ENCODE data around the gene LIN28B.
"Not testable (repeated sequence)": the region's sequence is repeated elsewhere in the genome, so short reads cannot be mapped to it uniquely, and the experiment has no call there.

The LIN28B gene

GRCh38 chr6:104969108-104969507 is 12.2 kb downstream of the LIN28B start:
- Histone ChIP-seq H3K9ac (ENCODE audit: low read length) (no peak overlapping the region), H3K36me3 (ENCODE audit: control insufficient read depth, insufficient read depth, low read length) (no peaks in the 10 kb centered on the region), H3K27me3 (ENCODE audit: control insufficient read depth, insufficient read depth, low read length) (no peaks in the 10 kb centered on the region), H3K27ac (ENCODE audit: low read depth, low read length) (no peak overlapping the region), H3K4me3 (ENCODE audit: low read length) (no peak overlapping the region), H3K4me1 (ENCODE audit: control insufficient read depth, insufficient read depth, low read length) (no peaks in the 10 kb centered on the region)

DNA sequence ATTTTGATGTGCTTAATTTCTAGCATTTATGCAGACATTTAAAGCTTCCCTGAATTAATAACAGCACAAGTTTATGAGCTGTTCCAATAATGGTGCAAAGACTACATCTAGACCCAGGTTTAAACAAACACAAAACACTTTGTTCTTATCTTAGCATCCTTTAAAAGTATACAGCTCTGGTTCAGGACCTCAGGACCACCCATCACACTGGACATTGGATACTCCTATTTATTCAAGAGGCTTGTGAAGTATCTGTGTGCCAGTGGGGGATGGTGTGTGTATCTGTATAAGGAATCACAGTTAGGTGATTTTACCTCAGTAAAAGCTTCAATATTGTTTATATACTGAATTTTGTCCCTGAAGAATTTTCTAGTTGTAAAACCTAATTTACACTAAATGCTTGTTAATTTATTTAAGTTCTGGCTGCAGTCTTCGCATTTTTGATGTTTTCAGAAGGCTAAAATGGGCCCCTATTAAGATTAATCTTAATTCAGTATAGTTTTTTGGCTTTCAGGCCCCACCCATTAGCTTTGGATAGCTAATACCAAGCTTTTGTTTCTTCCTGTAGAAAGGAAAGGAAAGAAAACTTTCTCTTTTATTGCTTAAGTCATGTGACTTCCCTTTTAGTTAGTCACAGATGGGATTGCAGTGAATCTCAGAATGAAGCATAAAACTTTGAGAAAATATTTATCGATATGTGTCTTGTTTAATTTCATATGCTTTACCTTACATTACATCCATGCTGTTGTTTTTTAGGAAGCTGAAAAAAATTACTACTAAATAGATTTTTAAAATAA is 13.1 kb downstream of the LIN28B start:
- Histone ChIP-seq H3K27me3 (ENCODE audit: control insufficient read depth, insufficient read depth, low read length) (no peaks in the 10 kb centered on the region), H3K9ac (ENCODE audit: low read length) (no peak overlapping the region), H3K27ac (ENCODE audit: low read depth, low read length) (no peak overlapping the region), H3K4me3 (ENCODE audit: low read length) (no peak overlapping the region), H3K4me1 (ENCODE audit: control insufficient read depth, insufficient read depth, low read length) (no peaks in the 10 kb centered on the region), H3K36me3 (ENCODE audit: control insufficient read depth, insufficient read depth, low read length) (no peaks in the 10 kb centered on the region)

DNA sequence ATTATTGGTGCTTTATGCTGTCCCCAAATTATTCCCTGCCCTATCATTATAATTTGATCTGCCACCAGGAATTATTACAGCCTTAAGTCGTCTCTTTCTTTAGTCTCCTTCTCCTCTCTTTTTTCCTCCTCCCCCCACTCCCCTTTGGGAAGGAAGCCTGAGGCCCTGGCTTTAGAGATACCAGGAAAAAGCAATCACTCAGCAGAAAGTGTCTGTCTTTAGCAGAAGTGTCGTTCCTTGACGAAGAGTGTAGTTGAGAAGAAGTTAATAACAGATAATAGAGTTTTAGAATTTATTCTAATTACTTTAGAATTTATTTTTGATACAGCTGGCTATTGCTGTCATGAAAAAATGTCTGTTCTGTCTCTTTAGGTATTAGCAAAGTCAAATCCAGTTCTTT is 16.5 kb downstream of the LIN28B start:
- Histone ChIP-seq H3K4me3 (ENCODE audit: low read length) (no peak overlapping the region), H3K27ac (ENCODE audit: low read depth, low read length) (no peak overlapping the region), H3K9ac (ENCODE audit: low read length) (no peak overlapping the region), H3K4me1 (ENCODE audit: control insufficient read depth, insufficient read depth, low read length) (no peaks in the 10 kb centered on the region), H3K27me3 (ENCODE audit: control insufficient read depth, insufficient read depth, low read length) (no peaks in the 10 kb centered on the region), H3K36me3 (ENCODE audit: control insufficient read depth, insufficient read depth, low read length) (no peaks in the 10 kb centered on the region)

DNA sequence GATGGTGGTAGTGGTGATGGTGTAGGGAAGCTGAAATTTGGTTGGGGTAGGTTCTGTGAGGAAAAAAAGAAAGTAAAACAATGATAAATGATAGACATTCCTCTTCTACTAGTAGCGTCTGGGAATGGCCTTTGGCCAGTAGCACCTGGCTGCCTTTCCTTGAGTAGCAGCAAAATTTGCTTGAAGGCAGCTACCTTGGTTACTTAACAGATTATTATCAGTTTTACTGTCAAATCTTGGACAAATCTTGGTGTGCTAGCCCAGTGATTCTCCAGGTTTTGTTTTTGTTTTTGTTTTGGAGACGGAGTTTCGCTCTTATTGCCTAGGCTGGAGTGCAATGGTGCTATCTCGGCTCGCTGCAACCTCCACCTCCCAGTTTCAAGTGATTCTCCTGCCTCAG is 26.4 kb downstream of the LIN28B start:
- no peak overlapping the region for H3K4me3 ChIP-seq (ENCODE audit: low read length)
- no peaks in the 10 kb centered on the region for H3K4me1 ChIP-seq (ENCODE audit: control insufficient read depth, insufficient read depth, low read length)
- no peak overlapping the region for H3K27ac ChIP-seq (ENCODE audit: low read depth, low read length)
- no peaks in the 10 kb centered on the region for H3K27me3 ChIP-seq (ENCODE audit: control insufficient read depth, insufficient read depth, low read length)
- no peaks in the 10 kb centered on the region for H3K36me3 ChIP-seq (ENCODE audit: control insufficient read depth, insufficient read depth, low read length)
- no peak overlapping the region for H3K9ac ChIP-seq (ENCODE audit: low read length)

DNA sequence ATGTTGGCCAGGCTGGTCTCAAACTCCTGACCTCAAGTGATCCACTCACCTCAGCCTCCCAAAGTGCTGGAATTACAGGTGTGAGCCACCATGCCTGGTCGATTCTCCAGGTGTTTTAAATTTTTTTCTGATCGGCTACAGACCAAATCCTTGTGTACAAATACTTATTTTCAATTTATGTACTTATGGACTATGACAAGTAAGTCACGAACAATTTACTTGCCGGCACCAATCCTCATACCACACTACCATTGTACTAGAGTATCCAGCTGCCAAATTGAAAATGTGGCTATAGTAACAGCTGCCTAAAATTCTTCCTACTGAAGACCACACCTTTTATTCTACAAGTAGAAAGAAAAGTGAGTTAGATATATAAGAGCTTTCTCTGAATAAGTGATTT is 26.9 kb downstream of the LIN28B start:
- H3K4me1 ChIP-seq (ENCODE audit: control insufficient read depth, insufficient read depth, low read length) = no peaks in the 10 kb centered on the region
- no peaks in the 10 kb centered on the region for H3K36me3 ChIP-seq (ENCODE audit: control insufficient read depth, insufficient read depth, low read length)
- H3K27ac ChIP-seq (ENCODE audit: low read depth, low read length) = no peak overlapping the region
- no peak overlapping the region for H3K4me3 ChIP-seq (ENCODE audit: low read length)
- H3K9ac ChIP-seq (ENCODE audit: low read length) = no peak overlapping the region
- no peaks in the 10 kb centered on the region for H3K27me3 ChIP-seq (ENCODE audit: control insufficient read depth, insufficient read depth, low read length)

GRCh38 chr6:104984831-104985230 is 27.9 kb downstream of the LIN28B start:
- H3K36me3 ChIP-seq (ENCODE audit: control insufficient read depth, insufficient read depth, low read length) = no peaks in the 10 kb centered on the region
- H3K27ac ChIP-seq (ENCODE audit: low read depth, low read length) = no peak overlapping the region
- H3K9ac ChIP-seq (ENCODE audit: low read length) = no peak overlapping the region
- no peak overlapping the region for H3K4me3 ChIP-seq (ENCODE audit: low read length)
- H3K27me3 ChIP-seq (ENCODE audit: control insufficient read depth, insufficient read depth, low read length) = no peaks in the 10 kb centered on the region
- H3K4me1 ChIP-seq (ENCODE audit: control insufficient read depth, insufficient read depth, low read length) = no peaks in the 10 kb centered on the region

- not testable (repeated sequence) for H3K36me3 ChIP-seq (ENCODE audit: control insufficient read depth, insufficient read depth, low read length); H3K27ac ChIP-seq (ENCODE audit: low read depth, low read length); H3K27me3 ChIP-seq (ENCODE audit: control insufficient read depth, insufficient read depth, low read length); H3K4me3 ChIP-seq (ENCODE audit: low read length); H3K4me1 ChIP-seq (ENCODE audit: control insufficient read depth, insufficient read depth, low read length); H3K9ac ChIP-seq (ENCODE audit: low read length)
These were observed 29.0 kb downstream of the LIN28B start for GRCh38 chr6:104985875-104986274.

- Histone ChIP-seq H3K36me3 (ENCODE audit: control insufficient read depth, insufficient read depth, low read length) (no peaks in the 10 kb centered on the region), H3K4me3 (ENCODE audit: low read length) (no peak overlapping the region), H3K27ac (ENCODE audit: low read depth, low read length) (no peak overlapping the region), H3K9ac (ENCODE audit: low read length) (no peak overlapping the region), H3K4me1 (ENCODE audit: control insufficient read depth, insufficient read depth, low read length) (no peaks in the 10 kb centered on the region), H3K27me3 (ENCODE audit: control insufficient read depth, insufficient read depth, low read length) (no peaks in the 10 kb centered on the region)
These were observed 29.7 kb downstream of the LIN28B start for GRCh38 chr6:104986625-104987024.

DNA sequence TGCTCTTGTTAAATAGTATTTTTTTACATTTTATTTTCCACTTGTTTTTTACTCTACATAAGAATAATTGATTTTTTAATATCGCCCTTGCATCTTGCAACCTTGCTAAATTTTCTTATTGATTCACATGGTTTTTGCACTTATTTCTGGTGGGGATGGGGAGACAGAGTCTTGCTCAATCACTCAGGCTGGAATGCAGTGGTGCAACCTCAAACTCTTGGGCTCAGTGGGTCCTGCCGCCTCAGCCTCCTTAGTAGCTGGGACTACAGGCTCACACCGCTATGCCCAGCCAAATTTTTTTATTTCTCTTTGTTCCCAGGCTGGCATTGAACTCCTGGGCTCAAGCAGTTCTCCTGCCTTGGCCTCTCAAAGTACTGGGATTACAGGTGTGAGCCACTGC is 30.3 kb downstream of the LIN28B start:
- Histone ChIP-seq H3K9ac (ENCODE audit: low read length) (no peak overlapping the region), H3K36me3 (ENCODE audit: control insufficient read depth, insufficient read depth, low read length) (no peaks in the 10 kb centered on the region), H3K27ac (ENCODE audit: low read depth, low read length) (no peak overlapping the region), H3K4me3 (ENCODE audit: low read length) (no peak overlapping the region), H3K4me1 (ENCODE audit: control insufficient read depth, insufficient read depth, low read length) (no peaks in the 10 kb centered on the region), H3K27me3 (ENCODE audit: control insufficient read depth, insufficient read depth, low read length) (no peaks in the 10 kb centered on the region)

GRCh38 chr6:104990085-104990484 is 33.2 kb downstream of the LIN28B start:
- Histone ChIP-seq H3K36me3 (ENCODE audit: control insufficient read depth, insufficient read depth, low read length) (no peaks in the 10 kb centered on the region), H3K27me3 (ENCODE audit: control insufficient read depth, insufficient read depth, low read length) (no peaks in the 10 kb centered on the region), H3K27ac (ENCODE audit: low read depth, low read length) (no peak overlapping the region), H3K4me1 (ENCODE audit: control insufficient read depth, insufficient read depth, low read length) (no peaks in the 10 kb centered on the region), H3K9ac (ENCODE audit: low read length) (no peak overlapping the region), H3K4me3 (ENCODE audit: low read length) (no peak overlapping the region)

GRCh38 chr6:104991062-104991461 is 34.2 kb downstream of the LIN28B start:
- H3K27me3 ChIP-seq (ENCODE audit: control insufficient read depth, insufficient read depth, low read length); H3K36me3 ChIP-seq (ENCODE audit: control insufficient read depth, insufficient read depth, low read length); H3K9ac ChIP-seq (ENCODE audit: low read length); H3K4me1 ChIP-seq (ENCODE audit: control insufficient read depth, insufficient read depth, low read length); H3K4me3 ChIP-seq (ENCODE audit: low read length); H3K27ac ChIP-seq (ENCODE audit: low read depth, low read length): not testable (repeated sequence)

DNA sequence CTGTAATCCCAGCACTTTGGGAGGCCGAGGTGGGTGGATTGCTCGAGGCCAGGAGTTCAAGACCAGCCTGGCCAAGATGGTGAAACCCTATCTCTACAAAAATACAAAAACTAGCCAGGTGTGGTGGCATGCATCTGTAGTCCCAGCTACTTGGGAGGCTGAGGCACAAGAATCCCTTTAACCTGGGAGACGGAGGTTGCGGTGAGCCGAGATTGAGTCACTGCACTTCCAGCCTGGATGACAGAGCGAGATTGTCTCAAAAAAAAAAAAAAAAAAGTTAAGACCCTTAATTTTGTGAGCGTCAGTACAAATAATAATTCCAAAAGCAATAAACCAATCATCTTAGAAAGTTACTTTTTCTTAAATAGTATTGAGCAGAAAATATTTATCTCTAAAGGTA is 36.7 kb downstream of the LIN28B start:
- H3K27me3 ChIP-seq (ENCODE audit: control insufficient read depth, insufficient read depth, low read length); H3K4me1 ChIP-seq (ENCODE audit: control insufficient read depth, insufficient read depth, low read length); H3K9ac ChIP-seq (ENCODE audit: low read length); H3K4me3 ChIP-seq (ENCODE audit: low read length); H3K27ac ChIP-seq (ENCODE audit: low read depth, low read length); H3K36me3 ChIP-seq (ENCODE audit: control insufficient read depth, insufficient read depth, low read length): not testable (repeated sequence)

DNA sequence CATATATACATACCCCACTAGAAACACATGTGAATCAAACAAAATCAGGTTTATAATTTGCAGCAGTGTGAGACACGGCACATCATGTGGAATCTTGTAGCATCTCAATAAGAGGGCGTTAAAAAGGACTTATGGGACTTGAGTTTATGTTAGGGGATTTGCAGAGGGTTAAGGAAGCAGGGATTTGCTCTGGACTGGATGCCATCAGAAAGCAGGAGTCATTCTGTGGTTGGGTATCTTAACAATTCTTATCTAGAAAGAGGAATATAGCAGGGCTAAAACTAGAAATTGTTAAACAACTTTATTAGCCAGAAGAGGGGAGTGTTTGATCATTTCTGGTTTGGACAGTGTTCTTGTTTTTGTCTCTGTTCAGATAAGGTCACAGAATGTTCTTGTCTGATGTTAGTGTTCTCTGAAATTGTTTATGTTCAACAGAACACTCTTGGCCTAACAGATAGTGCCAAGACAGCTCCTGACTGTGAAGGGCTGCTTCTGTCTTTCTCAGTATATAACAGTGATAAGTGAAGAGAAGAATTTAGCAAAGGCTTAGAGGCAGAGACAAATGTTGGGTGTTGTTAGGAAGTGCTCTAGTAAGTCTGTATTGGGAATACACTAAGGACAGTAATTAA is 39.2 kb downstream of the LIN28B start:
- H3K27me3 ChIP-seq (ENCODE audit: control insufficient read depth, insufficient read depth, low read length) = no peaks in the 10 kb centered on the region
- H3K9ac ChIP-seq (ENCODE audit: low read length) = no peak overlapping the region
- peak overlapping the region; percentile 71 for H3K27ac ChIP-seq (ENCODE audit: low read depth, low read length)
- peaks cover 7% of the 10 kb centered on the region for H3K4me1 ChIP-seq (ENCODE audit: control insufficient read depth, insufficient read depth, low read length)
- no peaks in the 10 kb centered on the region for H3K36me3 ChIP-seq (ENCODE audit: control insufficient read depth, insufficient read depth, low read length)
- H3K4me3 ChIP-seq (ENCODE audit: low read length) = no peak overlapping the region

Measured in rectal smooth muscle tissue (tissue), 1 donor.